NB4 (cell line): ENCODE measurements around the gene HVCN1.

Source experiments
- CTCF ChIP-seq: IDR thresholded peaks from one replicate; pipeline ENCODE4 v1.5.1; 2012; ENCODE audit warnings: low read depth, low read length
- MYC ChIP-seq: IDR thresholded peaks from 2 replicates; pipeline ENCODE4 v1.6.1; 2011; ENCODE audit warnings: low read depth, low read length
- POLR2A ChIP-seq: IDR thresholded peaks from 2 replicates; pipeline ENCODE4 v1.6.1; 2011; ENCODE audit warnings: mild to moderate bottlenecking; ENCODE audit not compliant: insufficient read length; ENCODE audit errors: extremely low read depth

GRCh38 chr12:110649341-110649847 lies 39.5 kb downstream of the HVCN1 start:
- TF ChIP-seq CTCF (no peak), POLR2A (no peak), MYC (no peak)
